NT2/D1 (cell line): ENCODE measurements around the gene AP2A2.

Experiments
- SUZ12 ChIP-seq: IDR thresholded peaks from 2 replicates; pipeline ENCODE4 v1.6.1; 2011; ENCODE audit not compliant: insufficient read length, insufficient read depth; ENCODE audit errors: extremely low read depth
- ZNF274 ChIP-seq: IDR thresholded peaks from 2 replicates; pipeline ENCODE4 v1.6.1; 2011; ENCODE audit warnings: mild to moderate bottlenecking, low read depth, low read length

DNA sequence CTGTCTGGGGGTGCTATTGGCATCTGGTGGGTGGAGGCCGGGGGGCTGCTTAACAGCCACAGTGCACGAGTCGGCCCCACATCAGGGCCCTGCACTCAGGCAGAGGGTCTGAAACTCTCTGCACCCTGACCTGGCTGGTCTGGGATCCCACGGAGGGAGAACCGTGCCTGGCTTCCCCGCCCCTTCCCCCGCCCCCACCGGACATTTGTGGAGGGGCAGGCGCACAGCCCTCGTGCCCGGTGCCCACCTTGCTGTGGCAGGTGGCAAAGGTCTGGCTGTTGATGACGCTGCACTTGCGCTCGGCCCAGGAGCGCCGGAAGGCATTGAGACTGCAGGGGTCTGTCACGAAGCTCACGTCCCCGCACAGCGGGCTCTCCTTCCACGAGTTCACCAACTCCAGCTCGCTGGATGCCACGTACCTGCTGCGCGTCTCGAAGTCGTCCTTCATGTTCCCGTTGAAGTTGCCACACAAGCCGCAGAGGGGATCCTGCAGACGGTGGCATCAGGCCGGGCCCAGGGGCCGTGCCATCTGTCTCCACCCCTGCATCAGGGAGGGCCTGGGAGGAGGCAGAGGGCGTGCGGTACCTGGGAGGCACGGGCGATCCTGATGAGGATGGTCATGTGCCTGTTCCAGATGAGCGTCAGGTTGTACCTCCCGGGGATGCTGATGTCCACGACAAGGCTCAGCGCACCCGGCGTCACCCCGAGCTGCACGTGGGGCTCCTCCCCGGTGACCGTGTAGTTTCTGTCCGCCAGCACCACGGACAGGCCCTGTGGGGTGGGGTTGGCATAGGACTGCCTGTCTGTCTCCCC is 99.1 kb downstream of the AP2A2 start:
- TF ChIP-seq SUZ12 = no peak
- TF ChIP-seq ZNF274 = no peak
